ENCODE data around the gene IRAG1.

IRAG1 gene

GRCh38 chr11:10666556-10667520 is 26.7 kb downstream of the IRAG1 start:
- no peak for DNase-seq

- DNase-seq: no peak
Observed at GRCh38 chr11:10664496-10664895, 29.1 kb downstream of the IRAG1 start.

- no peak for DNase-seq
Observed at GRCh38 chr11:10663990-10664389, 29.6 kb downstream of the IRAG1 start.

- no peak for DNase-seq
Observed at GRCh38 chr11:10663365-10663764, 30.2 kb downstream of the IRAG1 start.

GRCh38 chr11:10660323-10660722 is 33.2 kb downstream of the IRAG1 start:
- no peak for DNase-seq

- DNase-seq: no peak
Observed at GRCh38 chr11:10659339-10660216, 34.0 kb downstream of the IRAG1 start.

- DNase-seq: no peak
Observed at GRCh38 chr11:10658621-10659338, 34.8 kb downstream of the IRAG1 start.

GRCh38 chr11:10657308-10658271 is 36.0 kb downstream of the IRAG1 start:
- DNase-seq: no peak

GRCh38 chr11:10655943-10656576 is 37.5 kb downstream of the IRAG1 start:
- no peak for DNase-seq

- DNase-seq: no peak
Observed at GRCh38 chr11:10655227-10655626, 38.3 kb downstream of the IRAG1 start.

GRCh38 chr11:10654811-10655150 is 38.8 kb downstream of the IRAG1 start:
- DNase-seq: no peak

GRCh38 chr11:10653946-10654810 is 39.4 kb downstream of the IRAG1 start:
- DNase-seq: no peak

- no peak for DNase-seq
Observed at GRCh38 chr11:10653261-10653660, 40.3 kb downstream of the IRAG1 start.

- no peak for DNase-seq
Observed at GRCh38 chr11:10651656-10652361, 41.7 kb downstream of the IRAG1 start.

- no peak for DNase-seq
Observed at GRCh38 chr11:10650630-10651029, 42.9 kb downstream of the IRAG1 start.

- DNase-seq: no peak
Observed at GRCh38 chr11:10650166-10650565, 43.4 kb downstream of the IRAG1 start.

GRCh38 chr11:10648871-10649270 is 44.7 kb downstream of the IRAG1 start:
- DNase-seq: no peak

GRCh38 chr11:10646681-10647355 is 46.7 kb downstream of the IRAG1 start:
- DNase-seq: no peak

GRCh38 chr11:10646005-10646404 is 47.5 kb downstream of the IRAG1 start:
- DNase-seq: no peak

All from DMS 273 treated with DMSO at 0.1 percent for 48 hours (cell line).